Prostate gland (tissue), 2 donors: ENCODE measurements around the gene WNT3A.

Experiments
- POLR2AphosphoS5 ChIP-seq: sonication (generic); formaldehyde crosslinking; IDR thresholded peaks from one replicate; pipeline ENCODE4 v1.6.1; 2017; ENCODE audit warnings: antibody characterized with exemption
- TF ChIP-seq, protein P1 (sequence below), 4 experiments: fragments of 200-600 bp in 2 of 4; fragments of 450-650 bp in 2 of 4; sonication (generic) in 2 of 4; IDR thresholded peaks; 1 replicate in 3 of 4; 2 replicates in 1 of 4; pipeline ENCODE4 v1.5.1; 2016 to 2019; ENCODE audit warnings: antibody characterized with exemption in 4 of 4, mild to moderate bottlenecking in 2 of 4, moderate library complexity in 2 of 4

- TF ChIP-seq POLR2AphosphoS5 = no peak
- TF ChIP-seq, protein P1, sequence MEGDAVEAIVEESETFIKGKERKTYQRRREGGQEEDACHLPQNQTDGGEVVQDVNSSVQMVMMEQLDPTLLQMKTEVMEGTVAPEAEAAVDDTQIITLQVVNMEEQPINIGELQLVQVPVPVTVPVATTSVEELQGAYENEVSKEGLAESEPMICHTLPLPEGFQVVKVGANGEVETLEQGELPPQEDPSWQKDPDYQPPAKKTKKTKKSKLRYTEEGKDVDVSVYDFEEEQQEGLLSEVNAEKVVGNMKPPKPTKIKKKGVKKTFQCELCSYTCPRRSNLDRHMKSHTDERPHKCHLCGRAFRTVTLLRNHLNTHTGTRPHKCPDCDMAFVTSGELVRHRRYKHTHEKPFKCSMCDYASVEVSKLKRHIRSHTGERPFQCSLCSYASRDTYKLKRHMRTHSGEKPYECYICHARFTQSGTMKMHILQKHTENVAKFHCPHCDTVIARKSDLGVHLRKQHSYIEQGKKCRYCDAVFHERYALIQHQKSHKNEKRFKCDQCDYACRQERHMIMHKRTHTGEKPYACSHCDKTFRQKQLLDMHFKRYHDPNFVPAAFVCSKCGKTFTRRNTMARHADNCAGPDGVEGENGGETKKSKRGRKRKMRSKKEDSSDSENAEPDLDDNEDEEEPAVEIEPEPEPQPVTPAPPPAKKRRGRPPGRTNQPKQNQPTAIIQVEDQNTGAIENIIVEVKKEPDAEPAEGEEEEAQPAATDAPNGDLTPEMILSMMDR (IDR thresholded peaks at IDR 0.05) = no peak
Observed at GRCh38 chr1:228105996-228106799, 99.4 kb downstream of the WNT3A start.
